GM19025 (cell line): ENCODE measurements around the gene YIPF4.
"Not testable (repeated sequence)": the region's sequence is repeated elsewhere in the genome, so short reads cannot be mapped to it uniquely, and the experiment has no call there.

Source experiments
- ATAC-seq: cut with Tn5 transposase; IDR thresholded peaks from one replicate; pipeline ENCODE4 v1.9.1; 2021; ENCODE audit warnings: mild to moderate bottlenecking, low read depth, moderate library complexity; ENCODE audit not compliant: unreplicated experiment

The YIPF4 gene

GRCh38 chr2:32277674-32278477 is at the start of gene YIPF4:
Gene YIPF4, plus strand, starts transcription at chr2:32277904. Its CDS starts 252 bp downstream, at chr2:32278156.
- peak; percentile 98 for ATAC-seq

- no peak for ATAC-seq
These were observed 49.5 kb upstream of the YIPF4 start for GRCh38 chr2:32228181-32228580.

- no peak for ATAC-seq
These were observed 48.1 kb upstream of the YIPF4 start for GRCh38 chr2:32229635-32230034.

DNA sequence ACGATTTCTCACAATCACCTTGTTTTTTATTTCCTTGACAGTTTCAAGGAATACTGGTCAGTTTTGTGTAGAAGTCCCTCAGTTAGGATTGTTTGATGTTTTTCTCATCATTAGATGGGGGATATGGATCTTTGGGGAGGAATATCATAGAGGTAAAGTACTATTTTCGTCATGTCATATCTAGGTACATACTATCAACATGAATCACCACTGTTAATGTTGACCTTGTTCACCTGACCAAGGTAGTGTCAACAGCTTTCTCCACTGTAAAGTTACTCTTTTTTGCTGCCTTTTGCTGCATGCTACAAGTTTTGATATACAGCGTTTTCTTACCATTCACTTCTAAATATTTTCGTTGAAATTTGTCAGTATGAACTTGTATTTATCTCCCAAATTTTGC is 45.7 kb upstream of the YIPF4 start:
- no peak for ATAC-seq

DNA sequence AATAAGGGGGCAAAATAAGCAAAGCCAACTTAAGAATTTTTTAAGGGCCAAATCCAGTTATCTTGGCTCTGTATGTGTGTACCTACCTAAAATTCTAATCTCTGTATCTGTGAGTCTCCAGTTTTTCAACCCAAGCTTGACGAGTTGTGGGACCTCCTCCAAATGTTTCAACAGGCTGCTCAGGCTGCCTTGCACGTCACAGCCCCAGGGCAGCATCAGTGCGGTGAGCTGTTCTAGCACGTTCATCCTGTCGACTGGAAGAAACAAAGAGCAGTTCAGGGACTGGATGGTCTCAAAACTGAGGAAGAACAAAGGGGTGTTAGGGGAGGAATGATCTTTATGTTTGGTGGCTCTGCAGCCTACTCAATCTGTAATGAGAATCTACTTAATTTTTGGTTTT is 42.4 kb upstream of the YIPF4 start:
- no peak for ATAC-seq

DNA sequence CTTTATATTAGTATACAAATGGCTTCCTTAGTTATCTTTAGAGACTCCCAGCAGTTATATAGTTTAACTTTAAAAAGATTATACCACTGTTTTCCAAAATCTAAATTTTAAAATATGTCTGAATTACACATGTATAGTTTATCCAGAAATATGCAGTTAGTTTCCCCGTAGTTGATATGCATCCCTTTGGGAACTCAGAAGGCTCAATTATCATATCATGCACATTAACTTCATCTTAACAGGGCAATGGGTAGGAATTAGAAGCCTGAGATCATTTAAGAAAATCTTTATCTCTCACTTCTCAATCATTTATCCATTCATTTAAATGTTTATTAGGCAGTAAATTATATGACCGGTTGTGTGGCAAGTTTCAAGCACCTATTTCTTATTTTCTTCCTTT is 40.2 kb upstream of the YIPF4 start:
- ATAC-seq = no peak

DNA sequence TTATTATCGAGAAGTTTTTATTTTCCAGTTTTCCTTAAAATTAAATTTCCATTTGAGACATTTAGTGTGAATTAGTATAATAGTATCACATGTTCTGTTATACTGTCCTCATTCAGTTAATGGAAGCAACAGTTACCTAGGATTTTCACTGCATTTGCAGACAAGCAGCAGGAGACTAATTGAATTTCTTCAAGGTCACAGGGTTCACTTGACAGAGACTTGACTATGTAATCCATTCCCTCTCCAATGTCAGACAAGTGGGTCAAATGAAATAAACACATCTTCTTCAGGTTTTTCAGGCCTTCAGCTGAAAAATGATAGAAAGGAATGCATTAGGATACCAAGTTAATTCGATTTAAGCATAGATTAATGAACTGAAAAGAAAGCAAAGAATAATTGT is 39.7 kb upstream of the YIPF4 start:
- no peak for ATAC-seq

DNA sequence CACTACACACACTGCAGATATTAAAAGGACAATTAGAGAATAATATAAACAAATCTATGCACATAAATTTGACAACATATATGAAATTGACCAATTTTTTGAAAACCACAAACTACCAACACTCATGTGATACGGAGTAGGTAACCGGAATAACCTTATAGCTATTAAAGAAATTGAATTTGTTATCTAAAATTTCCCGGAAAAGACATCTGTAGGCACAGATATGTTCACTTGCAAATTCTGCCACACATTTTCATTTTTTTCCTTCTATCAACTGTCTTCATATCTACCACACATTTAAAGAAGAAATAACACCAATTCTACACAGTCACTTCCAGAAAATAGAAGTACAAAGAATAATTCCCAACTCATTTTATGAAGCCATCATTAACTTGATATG is 35.4 kb upstream of the YIPF4 start:
- ATAC-seq = no peak

GRCh38 chr2:32246911-32247310 is 30.8 kb upstream of the YIPF4 start:
- no peak for ATAC-seq

DNA sequence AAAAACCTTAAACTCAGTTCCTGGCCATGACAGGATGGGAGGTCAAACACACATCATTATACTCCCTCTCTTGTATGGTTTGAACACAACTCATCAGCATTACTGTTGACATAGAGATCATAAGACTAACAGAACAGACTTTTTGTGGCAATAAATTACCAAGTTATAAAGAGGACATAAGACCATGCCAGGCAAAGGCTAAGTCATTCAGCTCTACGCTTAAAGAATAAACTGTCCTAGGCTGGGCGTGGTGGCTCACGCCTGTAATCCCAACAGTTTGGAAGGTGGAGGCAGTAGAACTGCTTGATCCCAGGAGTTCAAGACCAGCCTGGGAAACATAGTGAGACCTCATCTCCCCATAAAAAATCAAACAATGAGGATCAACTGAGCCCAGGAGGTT is 29.4 kb upstream of the YIPF4 start:
- ATAC-seq = no peak

DNA sequence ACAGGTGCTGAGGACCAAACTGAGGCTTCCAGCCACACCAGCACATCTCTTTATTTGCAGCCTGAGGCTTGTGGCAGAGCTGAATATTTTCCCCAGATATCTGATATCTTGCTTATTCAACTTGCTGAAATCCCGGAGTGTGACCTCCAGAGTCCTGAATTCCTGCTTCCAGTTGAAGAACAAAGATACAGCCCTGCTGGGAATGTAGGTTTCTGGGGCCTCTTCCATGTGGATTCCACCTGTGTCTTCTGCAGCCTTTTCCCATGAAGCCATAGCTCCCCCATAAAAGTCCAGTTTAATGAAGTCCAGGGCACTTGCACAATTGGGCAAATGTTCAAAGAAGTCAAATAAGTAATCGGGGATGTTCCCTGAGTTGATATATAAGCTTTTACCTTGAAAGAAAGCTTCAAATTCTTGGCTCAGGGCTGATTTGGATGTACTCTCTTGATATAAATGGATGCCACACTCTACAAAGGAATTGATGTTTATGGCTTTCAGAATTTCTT is 27.9 kb upstream of the YIPF4 start:
- no peak for ATAC-seq

DNA sequence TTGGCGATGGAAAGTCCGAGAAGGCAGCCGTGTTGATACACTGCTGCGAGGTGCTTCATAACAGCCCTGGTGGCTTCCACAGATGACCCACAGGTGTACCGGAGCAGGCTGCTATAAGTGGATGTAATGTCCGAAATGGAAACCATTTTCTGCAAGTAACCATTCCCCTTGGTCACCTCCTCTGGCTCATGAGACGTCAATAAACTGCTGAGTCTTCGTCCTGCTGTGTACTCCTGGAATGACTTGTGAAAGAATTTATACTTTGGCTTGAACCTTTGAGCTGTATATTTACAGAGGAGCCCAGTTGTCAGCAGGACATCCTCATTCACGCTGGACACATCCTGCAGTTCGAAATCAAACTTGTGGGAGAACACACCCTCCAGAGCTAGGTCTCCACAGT is 27.4 kb upstream of the YIPF4 start:
- no peak for ATAC-seq

DNA sequence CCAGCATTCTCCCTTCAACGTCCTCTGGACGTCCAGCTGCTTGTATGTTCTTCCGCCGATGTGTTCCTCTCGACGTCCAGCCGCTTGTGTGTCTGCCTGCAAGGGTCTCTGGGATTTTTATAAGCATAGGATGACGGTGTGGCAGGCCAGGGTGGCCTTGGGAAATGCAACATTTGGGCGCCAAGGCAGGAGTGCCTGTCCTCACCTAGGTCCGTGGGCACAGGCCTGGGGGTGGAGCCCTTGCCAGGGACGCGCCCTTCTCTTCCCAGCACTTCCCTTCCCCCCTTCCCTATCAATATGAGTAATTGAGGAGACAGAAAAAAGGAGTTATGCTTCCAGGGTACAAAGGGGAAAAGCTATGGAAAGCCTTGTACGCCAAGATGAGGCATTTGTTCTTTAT is 19.5 kb upstream of the YIPF4 start:
- no peak for ATAC-seq

DNA sequence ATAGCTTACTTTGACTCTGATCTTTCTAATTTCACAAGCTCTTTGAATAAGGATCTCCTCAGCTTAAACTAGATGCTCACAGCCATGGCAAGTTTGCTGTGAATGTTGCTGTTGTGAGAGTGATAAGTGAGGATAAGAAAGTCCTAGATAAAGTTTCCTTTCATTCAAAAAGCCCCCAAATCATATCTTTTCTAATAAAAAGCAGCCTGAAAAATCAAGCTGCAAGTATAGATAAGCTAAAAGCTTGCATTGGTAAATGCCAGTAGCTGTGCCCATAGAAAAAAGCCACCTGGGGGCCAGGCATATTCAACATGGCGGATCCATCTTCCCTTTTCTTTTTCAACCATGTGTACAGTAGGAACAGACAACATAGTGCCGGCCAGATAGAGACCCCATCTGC is 17.3 kb upstream of the YIPF4 start:
- ATAC-seq = no peak

- no peak for ATAC-seq
These were observed 15.6 kb upstream of the YIPF4 start for GRCh38 chr2:32262105-32262504.

GRCh38 chr2:32264422-32265105 is 13.1 kb upstream of the YIPF4 start, which contains the start of gene NLRC4:
Gene NLRC4, minus strand, starts transcription at chr2:32264886. Its CDS starts 8,111 bp downstream, at chr2:32256775.
- ATAC-seq = peak; percentile 93

DNA sequence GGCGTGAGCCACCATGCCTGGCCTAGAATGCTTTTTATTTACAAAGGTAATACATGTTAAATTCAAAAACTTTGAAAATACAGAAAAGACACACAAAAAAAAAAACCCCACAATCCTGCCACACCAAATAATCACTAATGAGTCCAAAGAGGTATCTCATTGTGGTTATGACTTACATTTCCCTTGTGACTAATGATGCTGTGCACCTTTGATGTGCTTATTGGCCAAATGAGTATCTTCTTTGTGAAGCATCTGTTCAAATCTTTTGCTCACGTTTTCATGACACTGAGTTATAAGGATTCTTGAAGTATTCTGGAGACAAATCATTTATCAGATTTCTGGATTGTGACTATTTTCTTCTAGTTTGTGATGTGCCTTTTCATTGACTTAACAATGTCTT is 6.6 kb upstream of the YIPF4 start:
- ATAC-seq = no peak

GRCh38 chr2:32272279-32272678 is 5.4 kb upstream of the YIPF4 start:
- ATAC-seq = no peak

GRCh38 chr2:32274289-32274688 is 3.4 kb upstream of the YIPF4 start:
- no peak for ATAC-seq

GRCh38 chr2:32275790-32276189 is 1.9 kb upstream of the YIPF4 start:
- ATAC-seq = not testable (repeated sequence)

DNA sequence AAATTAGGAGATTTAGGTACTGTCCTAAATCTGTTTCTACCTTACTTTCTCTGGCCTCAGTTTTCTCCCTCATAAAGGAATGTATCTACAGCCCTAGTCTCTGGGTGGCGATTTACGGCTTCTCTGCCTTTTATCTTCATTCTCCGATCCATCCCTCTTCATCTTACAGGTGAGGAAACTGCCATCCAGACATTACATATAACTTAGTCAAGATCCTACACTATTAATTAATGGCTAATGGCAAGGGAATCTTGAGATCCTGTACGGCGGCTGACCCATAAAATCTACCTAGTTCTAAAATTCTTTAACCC is 386 bp upstream of the YIPF4 start:
- no peak for ATAC-seq

GRCh38 chr2:32278478-32278853 is 762 bp downstream of the YIPF4 start:
- no peak for ATAC-seq
